ENCODE results near the gene HS2ST1. TPM values are rescaled to one million over a fixed set of nuclear protein-coding genes. Genes with fewer than 3 reads are reported as not detected.

The HS2ST1 gene
- polyA plus RNA-seq, 12 donors, result 18.3 to 32.6 (median 23.4) TPM; not detected in 1

DNA sequence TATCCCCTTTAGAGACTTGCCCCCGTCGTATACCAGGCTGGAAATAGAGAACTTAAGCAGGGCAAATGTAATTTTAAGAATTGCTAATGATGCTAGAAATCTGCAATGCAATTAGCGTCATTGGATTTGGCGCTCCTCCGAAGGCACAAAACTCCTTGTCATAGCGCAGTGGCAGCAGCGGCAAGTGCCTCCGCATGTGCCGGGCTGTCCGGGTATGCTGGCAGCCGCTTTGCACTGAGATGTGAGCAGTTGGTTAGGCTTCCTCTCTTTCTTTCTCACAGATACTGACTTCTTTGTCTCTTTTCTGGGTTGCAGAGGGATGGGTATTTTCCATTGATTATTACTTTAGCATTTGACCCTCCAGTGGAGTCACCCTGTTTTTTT lies 220.9 kb downstream of the HS2ST1 start:
- DNase-seq, result no peak

DNA sequence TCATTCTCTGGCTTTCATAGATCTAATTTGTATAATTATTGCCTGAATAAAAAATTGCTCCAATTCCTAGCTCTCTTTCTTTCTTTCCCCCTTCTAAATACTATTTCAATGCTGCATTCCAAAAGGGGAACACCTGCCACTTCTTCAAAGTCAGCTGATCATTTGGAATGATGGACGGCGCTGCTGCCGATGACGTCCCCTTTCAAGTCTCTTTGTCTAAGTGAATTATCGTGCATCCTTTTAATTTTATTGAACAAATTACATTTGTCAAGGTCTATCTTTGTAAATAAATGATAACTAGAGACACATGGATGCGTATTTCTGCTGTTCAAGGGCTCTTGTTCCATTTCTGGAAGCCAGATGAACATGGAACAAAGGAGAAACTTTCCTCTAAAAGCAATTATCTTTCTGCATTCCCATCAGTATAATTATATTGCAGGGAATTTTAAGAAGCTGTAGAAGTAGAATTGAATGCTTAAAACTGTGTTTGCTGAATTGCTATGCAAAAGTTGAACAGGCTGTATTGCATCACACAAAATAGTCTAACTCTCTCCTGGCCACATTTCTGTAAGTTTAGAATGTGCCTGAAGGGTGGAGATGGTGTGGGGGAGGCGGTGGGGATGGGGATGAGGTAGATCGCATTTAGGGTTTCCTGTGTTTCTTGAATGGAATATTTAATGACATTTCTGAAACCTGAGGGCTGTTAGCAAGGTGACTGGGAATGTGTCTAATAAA lies 222.3 kb downstream of the HS2ST1 start:
- DNase-seq, result no peak

DNA sequence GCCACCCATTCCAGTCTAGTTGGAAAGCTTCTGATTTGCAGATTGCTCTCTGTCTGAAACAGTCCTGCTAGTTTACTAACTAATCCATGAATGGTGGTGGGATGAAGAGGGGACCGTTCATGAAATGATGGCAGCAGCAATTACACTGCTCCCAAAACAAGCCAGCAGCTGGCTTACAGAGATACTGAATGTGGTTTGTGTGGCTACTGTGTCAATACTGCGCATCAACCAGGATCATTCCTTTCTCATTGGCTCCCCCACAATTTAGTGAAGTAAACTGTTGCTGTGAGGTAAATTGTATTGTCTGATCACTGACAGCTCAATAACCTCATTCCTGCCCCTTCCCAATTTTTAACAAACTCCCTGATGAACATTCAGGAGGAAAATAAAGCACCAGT lies 222.9 kb downstream of the HS2ST1 start:
- DNase-seq, result no peak

DNA sequence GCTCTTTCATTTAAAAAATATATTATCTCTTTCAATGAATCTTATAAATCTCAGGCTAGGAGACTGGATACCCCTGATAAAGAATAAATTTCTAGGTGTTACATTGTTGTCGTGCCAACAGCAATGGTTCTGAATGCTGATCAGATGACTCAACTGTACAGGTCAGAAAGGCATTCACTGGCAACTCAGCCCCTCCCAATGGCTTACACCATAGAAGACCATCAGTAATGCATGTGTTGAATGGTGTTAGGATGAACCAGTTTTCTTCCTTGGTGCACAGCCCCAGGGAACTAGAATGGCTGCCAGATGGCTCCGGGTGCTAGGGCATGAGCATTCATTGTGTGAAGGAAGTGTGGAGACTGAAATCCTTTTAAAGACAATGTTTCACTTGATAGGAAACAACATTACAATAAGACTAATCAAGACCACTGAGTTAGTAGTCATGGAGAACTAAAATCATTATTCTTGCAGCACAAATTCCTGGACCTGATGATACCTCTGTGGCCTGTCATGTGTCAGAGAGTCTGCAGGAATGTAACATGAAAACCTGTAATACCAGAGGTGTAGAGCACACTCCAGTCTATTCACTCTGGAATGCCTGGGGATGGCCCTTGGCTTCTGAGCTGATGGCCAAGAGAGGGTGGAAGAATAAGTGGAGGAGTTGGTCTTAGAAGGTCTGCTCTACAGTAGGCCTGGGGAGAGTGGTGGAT lies 226.6 kb downstream of the HS2ST1 start:
- no peak for DNase-seq

DNA sequence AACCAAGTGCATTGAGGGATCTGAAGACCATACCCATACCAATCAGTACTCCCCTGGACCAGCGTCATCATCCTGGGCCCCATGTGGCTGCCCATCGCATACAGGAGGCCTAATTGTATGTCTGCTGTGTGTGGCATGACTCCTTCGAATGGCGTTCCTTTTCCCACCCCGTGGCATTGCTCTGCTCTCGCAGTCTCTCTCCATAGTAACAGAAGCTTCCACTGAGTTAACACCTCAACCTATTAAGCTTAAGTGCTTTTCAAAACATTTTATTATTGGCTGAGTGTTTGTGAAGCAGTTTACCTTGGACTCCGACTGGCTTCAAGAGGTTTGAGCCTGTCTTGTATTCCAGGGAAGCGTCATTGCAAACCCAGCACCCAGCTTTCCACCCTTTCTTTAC lies 227.1 kb downstream of the HS2ST1 start:
- no peak for DNase-seq

DNA sequence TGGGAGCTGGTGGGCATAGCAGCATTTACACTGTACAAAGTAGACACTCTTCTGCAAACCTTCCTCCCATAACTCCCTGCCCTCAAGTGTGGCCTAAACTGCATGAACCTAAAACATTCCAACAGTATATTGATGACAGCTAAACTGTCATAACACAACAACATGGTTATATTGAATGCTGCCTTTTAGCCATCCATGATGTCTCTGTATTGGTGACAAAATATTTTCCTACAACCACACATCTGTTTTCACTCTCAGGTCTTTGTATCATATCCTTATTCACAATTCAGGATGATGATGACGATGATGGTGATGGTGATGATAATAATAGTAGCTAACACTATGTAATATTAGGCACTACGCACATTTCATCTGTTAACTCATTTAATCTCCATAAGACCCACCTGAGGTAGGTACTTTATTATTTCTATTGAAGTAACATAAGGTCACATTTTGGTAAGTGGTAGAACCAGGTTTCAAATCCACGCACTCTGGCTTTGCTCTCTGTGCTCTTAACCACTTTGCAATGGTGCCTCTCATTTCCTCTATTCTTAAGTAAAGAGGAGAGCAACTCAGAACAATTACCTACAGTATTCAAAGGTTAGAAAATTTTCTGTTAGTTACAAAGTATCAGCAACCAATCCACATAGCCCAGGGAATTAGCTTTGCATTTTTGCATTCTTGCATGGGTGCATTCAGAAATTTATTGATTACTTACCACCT lies 229.1 kb downstream of the HS2ST1 start:
- no peak for DNase-seq

DNA sequence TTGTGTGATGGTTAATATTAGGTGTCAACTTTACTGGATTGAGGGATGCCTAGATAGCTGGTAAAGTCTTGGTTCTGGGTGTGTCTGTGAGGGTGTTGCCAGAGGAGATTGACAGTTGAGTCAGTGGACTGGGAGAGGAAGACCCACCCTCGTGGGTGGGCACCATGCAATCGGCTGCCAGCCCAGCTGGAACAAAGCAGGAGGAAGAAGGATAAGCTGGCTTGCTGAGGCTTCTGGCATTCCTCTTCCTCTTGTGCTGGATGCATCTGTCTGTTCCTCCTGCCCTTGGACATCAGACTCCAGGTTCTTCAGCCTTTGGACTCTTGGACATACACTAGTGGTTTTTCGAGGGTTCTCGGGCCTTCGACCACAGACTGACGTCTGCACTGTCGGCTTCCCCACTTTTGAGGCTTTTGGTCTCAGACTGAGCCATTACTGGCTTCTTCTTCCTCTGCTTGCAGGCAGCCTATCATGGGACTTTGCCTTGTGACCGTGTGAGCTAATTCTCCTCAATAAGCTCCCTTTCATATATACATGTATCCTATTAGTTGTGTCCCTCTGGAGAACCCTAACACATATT lies 230.0 kb downstream of the HS2ST1 start:
- no peak for DNase-seq

DNA sequence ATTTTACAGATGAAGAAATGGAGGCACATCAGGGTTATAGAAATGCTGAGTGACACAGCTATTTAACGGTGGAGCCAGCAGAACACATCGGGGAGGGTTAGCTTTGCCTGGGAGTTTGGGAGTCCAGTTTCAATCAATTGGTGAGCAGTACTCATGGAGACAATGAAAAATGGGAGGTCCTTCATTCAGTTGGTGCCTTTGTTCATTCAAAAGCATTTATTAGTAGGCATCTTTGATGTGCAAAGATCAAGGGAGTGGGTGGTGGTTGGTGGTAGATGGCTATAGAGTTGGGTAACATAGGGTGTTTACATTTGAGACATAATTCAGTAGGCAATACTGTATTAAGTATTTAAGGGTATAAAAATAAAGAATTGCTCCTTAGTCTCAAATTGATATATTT lies 230.5 kb downstream of the HS2ST1 start:
- no peak for DNase-seq

DNA sequence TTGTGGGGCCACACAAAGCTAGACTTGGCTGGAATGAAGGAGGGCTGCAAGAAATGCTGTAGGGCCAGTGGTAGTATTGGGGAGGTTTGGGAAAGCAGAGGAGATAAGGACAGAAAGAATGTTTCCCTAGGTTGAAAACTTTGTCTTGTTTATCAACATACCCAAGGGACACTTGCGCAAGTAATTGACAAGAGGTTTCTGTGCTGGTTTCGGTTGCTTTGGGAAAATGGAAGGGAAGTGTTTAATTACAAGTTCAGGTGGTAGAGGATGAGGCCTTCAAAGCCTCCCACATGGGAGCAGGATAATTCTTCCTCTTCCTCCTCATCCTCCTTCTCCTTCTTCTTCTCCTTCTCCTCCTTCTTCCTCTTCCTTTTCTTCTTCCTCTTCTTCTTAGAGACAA lies 232.1 kb downstream of the HS2ST1 start:
- DNase-seq, result no peak

DNA sequence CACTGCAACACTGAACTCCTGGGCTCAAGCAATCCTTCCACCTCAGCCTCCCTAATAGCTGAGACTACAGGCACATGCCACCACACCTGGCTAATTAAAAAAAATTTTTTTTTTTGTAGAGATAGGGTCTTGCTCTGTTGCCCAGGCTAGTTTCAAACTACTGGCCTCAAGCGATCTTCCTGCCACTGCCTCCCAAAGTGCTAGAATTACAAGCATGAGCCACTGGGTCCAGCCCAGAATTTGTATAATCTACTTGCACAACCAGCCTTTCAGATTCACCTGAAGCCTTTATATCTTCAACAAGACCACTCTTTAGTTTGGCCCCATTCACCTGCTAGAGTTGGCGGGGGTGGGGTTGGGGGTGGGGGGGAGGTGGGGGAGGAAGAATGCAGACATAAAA lies 232.6 kb downstream of the HS2ST1 start:
- DNase-seq, result no peak

DNA sequence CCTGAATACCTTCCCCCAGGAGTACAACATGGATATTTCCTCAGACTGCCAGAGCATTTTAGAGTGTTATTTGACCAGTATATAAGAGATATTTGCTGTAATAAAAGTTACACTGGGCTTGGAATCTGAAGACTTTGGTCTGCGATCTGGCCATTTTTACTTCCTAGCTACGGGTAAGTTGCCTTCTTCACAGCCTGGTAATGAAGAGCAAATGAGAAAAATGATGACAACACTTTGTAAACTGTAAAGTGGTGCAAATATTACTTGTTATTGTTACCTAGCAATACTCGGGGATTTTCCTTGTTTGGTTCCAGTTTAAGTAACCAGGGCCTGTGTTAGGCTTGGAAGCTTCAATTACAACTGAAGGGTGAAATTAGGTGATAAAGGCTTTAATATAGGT lies 233.4 kb downstream of the HS2ST1 start:
- DNase-seq, result no peak

DNA sequence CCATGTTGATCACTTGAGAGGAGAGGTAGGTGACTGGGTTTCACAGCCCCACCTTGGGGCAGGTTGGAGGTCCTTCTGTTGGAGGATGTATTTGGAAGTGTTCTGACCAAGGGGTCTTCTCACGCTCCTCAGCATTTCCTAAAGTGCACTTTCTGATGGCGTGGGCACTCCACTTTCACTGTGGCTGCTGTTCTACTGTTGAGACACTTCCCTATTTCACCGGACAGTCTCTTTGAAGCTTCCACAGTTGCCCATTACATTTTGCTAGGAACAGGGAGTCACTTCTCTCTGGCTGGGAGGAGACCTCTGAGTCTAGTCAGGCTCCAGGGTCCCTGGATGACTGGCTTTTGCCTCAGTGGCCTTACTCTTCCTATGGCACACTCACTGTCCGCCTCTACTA lies 234.2 kb downstream of the HS2ST1 start:
- DNase-seq, result no peak

DNA sequence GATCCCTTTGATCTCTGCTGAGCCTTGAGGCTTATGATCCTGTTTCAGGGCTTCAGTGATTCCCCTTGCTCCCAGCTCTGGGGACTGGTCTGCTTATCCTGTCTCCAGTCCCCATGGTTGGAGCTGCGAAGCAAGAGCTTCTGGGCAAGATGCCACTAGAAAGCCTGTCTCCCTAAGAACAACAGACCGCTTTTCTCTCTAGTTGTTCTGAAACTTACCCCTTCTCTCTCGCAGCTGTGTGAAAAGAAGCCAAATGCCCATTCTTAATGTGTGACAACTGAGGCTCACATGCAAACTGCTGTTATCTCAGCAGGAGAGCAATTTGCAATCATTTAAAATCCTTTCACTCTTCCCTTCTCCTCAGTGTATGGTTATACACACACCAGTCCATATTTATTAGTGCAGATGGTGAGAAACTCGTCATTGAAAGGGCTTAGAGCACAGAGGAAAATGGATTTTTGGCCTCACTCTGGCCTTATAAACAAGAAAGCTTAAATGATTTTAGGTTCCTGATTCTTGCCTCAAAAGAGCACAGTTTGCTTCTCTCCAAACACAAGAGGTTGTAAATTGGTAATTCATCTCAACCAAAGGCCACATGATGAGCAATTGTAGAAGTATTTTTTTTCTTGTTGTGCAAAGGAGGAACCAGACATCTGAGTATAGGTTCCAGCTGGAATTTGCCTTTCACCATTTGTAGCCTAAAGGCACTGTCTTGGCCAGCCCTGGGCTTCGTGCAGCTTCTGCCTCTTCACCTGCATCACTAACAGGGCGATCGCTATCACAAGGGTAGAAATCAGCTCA lies 235.0 kb downstream of the HS2ST1 start:
- DNase-seq, result no peak

DNA sequence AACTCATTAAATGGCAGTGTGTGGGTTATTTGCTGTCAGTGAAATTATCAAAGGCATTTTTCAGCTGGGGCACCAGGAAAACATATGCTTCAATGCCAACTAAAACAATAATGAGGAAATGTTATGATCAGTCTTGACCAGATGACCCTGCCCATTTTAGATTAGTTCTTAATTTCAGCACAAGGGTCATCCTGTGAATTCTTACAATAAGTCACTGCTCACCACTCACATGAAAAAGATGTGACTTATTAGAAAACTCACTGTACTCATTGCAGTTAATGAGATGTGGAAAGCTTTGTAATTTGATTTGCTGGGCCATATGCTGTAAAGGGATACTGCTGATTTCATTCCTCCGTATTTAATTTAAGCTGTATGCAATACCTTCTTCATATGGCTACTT lies 235.7 kb downstream of the HS2ST1 start:
- DNase-seq, result no peak

DNA sequence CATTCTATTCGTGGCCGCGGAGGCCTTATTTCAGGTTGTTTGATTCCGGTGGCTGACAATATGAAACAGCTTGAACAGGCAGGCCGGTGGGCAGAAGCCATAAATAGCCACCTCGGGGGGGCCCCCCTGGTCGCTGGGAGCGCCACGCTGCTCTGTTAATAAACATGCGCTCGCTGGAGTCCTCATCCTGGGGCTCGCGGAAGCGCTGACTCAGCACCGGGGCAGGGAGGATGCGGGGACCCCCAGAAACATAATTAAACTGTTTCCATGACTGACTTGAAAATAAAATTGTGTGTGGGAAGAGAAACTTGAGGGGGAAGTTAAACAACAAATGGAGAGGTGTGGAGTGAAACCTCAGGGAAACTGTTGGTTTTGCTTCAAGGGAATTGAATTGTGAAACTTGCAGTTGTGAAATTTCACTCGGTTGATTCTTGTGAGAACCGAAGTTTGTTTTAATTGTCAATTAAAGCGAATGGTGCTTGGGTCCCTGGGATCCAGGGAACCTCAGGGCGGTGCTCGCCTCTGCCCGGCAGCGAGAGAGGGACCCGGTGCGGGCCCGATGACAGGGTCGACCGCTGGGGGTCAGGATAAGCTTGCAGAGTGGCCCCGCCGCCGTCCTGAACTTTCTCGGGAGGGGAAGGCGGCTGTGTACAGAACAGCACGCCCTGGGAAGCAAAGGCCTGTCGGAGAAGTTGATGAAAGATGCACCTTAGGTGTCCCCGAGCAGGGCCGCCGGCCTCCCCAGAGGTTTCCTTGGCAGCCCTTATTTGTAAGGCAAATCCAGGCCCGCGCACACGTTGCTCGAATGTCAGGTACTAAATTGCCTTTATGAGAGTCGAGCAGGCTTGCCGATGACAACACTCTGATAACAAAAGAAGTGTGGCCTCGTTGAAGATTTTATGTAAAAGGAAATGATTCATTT lies 237.3 kb downstream of the HS2ST1 start:
- peak; percentile 69 for DNase-seq

DNA sequence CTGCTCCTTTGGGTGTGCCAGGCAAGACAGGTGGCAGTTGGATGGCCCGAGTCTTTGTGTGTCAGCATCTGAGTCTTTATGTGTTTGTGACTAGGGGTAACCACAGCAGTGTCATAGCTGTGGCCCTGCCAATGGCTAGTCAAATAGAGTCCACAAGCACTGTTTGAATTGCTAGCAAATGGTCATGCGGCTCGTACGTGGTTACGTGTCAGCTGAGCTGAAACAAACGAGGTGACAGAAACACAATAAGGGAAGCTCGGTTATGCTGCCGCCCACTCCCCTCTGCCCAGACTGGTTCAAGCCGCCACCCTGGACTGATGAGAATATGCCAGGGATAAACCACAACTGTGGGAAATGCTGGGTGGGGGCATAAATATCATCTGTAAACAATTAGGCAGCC lies 239.9 kb downstream of the HS2ST1 start:
- no peak for DNase-seq

DNA sequence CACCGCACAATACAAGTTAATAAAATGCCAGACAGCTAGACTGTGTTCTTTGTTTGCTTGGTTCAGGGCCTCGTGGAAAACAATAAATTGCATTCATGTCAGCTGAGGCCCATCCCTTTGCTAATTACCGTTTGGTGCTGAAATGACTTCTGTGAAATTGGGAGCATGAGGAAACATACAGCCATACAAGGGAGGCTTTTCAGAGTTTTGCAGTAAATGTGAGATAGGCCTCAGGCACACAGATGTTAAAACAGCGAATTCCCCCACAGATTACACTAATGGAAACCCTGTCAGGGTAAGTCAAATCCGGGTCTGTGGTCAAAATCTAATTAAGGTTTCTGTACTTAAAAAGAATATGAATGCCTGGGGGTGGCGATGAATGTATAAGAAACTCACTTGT lies 240.7 kb downstream of the HS2ST1 start:
- no peak for DNase-seq

DNA sequence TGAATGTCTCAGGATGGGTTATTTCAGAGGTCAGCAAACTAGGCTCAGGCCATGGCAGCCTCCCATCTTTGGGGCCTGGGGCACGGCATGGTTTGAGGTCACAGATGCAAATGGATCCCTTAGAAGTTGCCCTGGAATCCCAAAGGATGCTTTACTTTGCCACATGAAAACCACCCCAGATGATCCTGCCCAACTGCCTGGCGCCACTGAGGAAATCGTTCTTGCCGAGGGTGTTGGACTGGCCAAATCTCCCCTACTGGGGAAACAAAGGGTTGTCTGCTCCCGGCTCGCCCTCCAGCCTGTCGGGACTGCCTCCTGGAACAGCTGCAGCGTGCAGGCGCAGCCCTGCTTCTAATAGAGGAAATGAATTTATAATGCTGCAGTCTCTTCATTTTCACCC lies 241.2 kb downstream of the HS2ST1 start:
- DNase-seq, result no peak

DNA sequence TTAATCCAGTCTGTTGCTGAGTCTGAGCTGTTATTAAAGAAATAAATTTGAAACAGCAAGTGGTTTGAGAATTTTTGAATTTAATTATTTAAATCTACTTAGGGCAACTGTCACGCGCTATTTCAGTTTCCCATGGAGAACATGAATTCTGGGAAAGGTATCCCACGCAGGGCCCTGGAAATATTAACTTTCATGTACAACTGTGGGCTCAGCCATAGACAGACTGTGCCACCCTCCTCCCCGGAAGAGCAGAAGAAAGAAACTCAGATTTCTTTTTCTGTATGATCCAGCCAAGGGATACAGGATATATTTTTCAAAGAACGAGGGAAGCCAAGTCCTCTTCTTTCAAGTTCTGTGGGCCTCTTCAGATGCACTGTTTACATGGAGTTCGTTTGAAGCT lies 241.7 kb downstream of the HS2ST1 start:
- DNase-seq, result no peak

DNA sequence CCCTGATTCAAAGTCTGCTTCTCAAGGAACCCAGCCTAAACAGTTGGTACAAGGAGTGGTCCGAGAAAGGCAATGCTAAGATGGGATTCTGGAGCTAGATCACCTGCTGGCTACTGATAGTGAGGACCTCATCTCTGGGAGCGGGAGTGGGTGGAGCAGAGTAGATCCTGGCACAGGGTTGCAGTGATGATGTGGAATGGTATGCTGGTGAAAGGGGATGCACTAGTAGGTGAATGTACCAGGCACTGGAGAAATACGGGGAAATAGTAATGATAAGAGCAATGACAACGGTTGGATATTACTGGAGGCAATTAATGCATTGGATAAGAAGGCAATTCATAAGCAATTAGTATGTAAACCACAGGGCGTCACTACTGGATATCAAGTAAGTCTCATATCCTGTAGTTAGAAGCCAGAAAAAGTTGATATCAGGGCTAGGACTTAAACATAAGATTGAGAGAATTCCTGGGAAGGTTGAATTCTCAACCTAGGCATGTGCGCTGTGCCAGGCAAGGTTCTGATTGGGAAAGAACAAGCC lies 245.0 kb downstream of the HS2ST1 start:
- DNase-seq, result no peak

Data from muscle of arm (tissue), 12 donors.